ENCODE data around the gene SLCO2A1. TPM values are rescaled to one million over a fixed set of nuclear protein-coding genes. Genes with fewer than 3 reads are reported as not detected.

The SLCO2A1 gene
- total RNA-seq, 8 experiments from 2014 or later, result 0.16 to 9.0 (median 1.5) TPM

GRCh38 chr3:133932009-133932408 is 97.7 kb downstream of the SLCO2A1 start:
- WGBS, 10 experiments, result 83 to 100% (median 98%) methylated on average over 1 to 6 of the region's 6 CpGs; no CpG with 5 or more reads in 4 of the 10 experiments
- no peak for ATAC-seq (replicated peaks in 6 of 8)
- in situ Hi-C loops (cut with MboI; ENCODE audit: low pct_unique_long_range_greater_than_20kb in 2 of 9, low sequenced_read_pairs in 9 of 9, unreplicated experiment in 9 of 9), result loop anchor here in 3 of 9 experiments (25.0 kb wide), 2 partner anchors 255 to 280 kb away; no protein-coding TSS in a partner anchor

GRCh38 chr3:133931084-133931483 is 98.6 kb downstream of the SLCO2A1 start:
- H3K4me1 ChIP-seq (replicated peaks in 1 of 2), result peaks cover 0 to 3% of the 10 kb centered on the region in 2 donors
- in situ Hi-C loops (cut with MboI; ENCODE audit: low pct_unique_long_range_greater_than_20kb in 2 of 9, low sequenced_read_pairs in 9 of 9, unreplicated experiment in 9 of 9), result loop anchor here in 3 of 9 experiments (25.0 kb wide), 2 partner anchors 256 to 281 kb away; no protein-coding TSS in a partner anchor
- WGBS, 10 experiments, result 80 to 100% (median 100%) methylated on average over 1 to 8 of the region's 8 CpGs; no CpG with 5 or more reads in 4 of the 10 experiments
- H3K4me3 ChIP-seq, result no peak overlapping the region
- no peak for ATAC-seq (replicated peaks in 6 of 8)
- no peak overlapping the region for H3K27ac ChIP-seq

More at GRCh38 chr3:133932009-133932408, 97.7 kb downstream of the SLCO2A1 start:
- no peak overlapping the region for H3K27ac ChIP-seq
- no peak overlapping the region for H3K4me3 ChIP-seq
- H3K4me1 ChIP-seq (replicated peaks in 1 of 2), result peaks cover 0 to 3% of the 10 kb centered on the region in 2 donors

- Histone ChIP-seq H3K4me3 (no peak overlapping the region), H3K27ac (no peak overlapping the region), H3K4me1 (replicated peaks in 1 of 2) (peaks cover 0 to 3% of the 10 kb centered on the region in 2 donors)
- ATAC-seq (replicated peaks in 6 of 8), result peak in 4 of 8 experiments; percentile 14 to 59 (median 52)
- in situ Hi-C loops (cut with MboI; ENCODE audit: low pct_unique_long_range_greater_than_20kb in 2 of 9, low sequenced_read_pairs in 9 of 9, unreplicated experiment in 9 of 9), result loop anchor here in 3 of 9 experiments (25.0 kb wide), 2 partner anchors 257 to 282 kb away; no protein-coding TSS in a partner anchor
- WGBS, 10 experiments, result 43 to 100% (median 76%) methylated on average over 1 of the region's 1 CpG; no CpG with 5 or more reads in 2 of the 10 experiments
These were observed 99.3 kb downstream of the SLCO2A1 start for GRCh38 chr3:133930341-133930933.

DNA sequence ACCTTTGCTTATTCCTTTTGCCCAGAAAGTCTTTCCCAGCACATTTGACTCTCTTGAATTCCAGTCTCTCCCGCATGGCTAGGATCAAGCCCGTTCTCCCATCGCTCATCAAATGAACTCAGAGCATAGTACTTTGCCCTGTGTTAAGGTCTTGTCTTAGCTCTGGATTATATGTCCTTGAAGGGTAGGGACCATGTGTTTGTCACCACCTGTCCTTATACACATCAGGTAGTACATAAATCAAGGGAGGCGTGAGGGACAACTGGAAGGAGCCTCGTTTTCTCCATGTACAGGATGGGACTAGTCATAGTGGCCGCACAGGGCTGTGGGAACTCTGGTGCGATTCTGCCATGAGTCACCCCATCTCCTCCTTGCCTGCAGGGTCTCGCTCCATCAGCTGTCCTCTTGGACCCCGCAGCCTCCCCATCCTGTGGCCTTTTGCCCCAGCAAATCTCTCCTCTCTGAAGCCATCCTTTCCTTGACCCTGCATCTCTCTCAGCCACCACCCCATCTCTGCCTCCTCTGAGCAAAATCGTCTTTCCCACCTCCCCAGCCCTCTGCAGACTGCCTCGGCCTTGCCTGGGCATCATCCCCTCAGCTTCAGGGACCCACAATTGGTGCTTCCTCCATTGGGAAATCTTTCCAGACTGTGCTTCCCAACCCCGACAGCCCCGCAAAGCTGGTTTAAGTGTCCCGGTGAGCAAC is 100.7 kb downstream of the SLCO2A1 start:
- no peak overlapping the region for H3K27ac ChIP-seq
- H3K4me1 ChIP-seq (replicated peaks in 1 of 2), result peaks cover 0 to 3% of the 10 kb centered on the region in 2 donors
- 80 to 100% (median 88%) methylated on average over 1 to 13 of the region's 14 CpGs; no CpG with 5 or more reads in 1 of the 10 experiments for WGBS, 10 experiments
- in situ Hi-C loops (cut with MboI; ENCODE audit: low pct_unique_long_range_greater_than_20kb in 2 of 9, low sequenced_read_pairs in 9 of 9, unreplicated experiment in 9 of 9), result loop anchor here in 4 of 9 experiments (5.0 to 25.0 kb wide), 3 partner anchors 107 to 283 kb away; no protein-coding TSS in a partner anchor
- ATAC-seq (replicated peaks in 6 of 8), result no peak
- H3K4me3 ChIP-seq, result no peak overlapping the region

- H3K4me3 ChIP-seq, result no peak overlapping the region
- no peak overlapping the region for H3K27ac ChIP-seq
- WGBS, 10 experiments, result 74 to 100% (median 89%) methylated on average over 1 to 7 of the region's 20 CpGs; no CpG with 5 or more reads in 3 of the 10 experiments
- peaks cover 0 to 3% of the 10 kb centered on the region in 2 donors for H3K4me1 ChIP-seq (replicated peaks in 1 of 2)
- in situ Hi-C loops (cut with MboI; ENCODE audit: low pct_unique_long_range_greater_than_20kb in 2 of 9, low sequenced_read_pairs in 9 of 9, unreplicated experiment in 9 of 9), result loop anchor here in 4 of 9 experiments (5.0 to 25.0 kb wide), 3 partner anchors 106 to 284 kb away; no protein-coding TSS in a partner anchor
- no peak for ATAC-seq (replicated peaks in 6 of 8)
These were observed 101.4 kb downstream of the SLCO2A1 start for GRCh38 chr3:133928136-133928893.

DNA sequence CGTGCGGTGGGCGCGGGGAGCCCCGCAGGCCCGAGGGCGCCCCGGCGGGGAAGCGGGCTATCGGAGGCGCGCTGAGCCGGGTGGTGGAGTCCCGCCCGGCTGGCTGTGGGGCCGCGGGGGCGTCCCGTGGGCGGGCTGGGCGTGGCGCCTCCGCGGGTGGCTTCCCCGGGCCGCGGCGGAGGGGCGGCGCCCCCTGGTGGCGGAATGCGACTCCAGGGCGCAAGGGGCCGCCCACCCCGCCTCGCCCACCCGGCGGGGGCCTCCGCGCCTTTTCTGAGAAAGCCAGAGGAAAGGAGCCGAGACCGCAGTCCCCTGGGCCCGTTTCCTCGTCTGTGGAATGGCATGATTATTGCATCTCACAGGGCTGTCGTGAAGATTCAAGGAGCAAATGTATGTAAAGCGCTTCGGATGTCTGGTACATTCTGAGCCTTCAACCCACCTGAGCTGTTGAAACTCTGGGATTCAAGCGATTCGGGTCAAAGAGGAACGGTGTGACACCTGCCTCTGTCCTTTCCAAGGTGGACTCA is 102.1 kb downstream of the SLCO2A1 start:
- H3K4me1 ChIP-seq (replicated peaks in 1 of 2), result peaks cover 0 to 3% of the 10 kb centered on the region in 2 donors
- peak; percentile 79 to 96 (median 94) for ATAC-seq (replicated peaks in 6 of 8)
- WGBS, 10 experiments, result 0 to 23% (median 10%) methylated on average over 1 to 5 of the region's 51 CpGs; no CpG with 5 or more reads in 4 of the 10 experiments
- in situ Hi-C loops (cut with MboI; ENCODE audit: low pct_unique_long_range_greater_than_20kb in 2 of 9, low sequenced_read_pairs in 9 of 9, unreplicated experiment in 9 of 9), result loop anchor here in 4 of 9 experiments (5.0 to 25.0 kb wide), 3 partner anchors 105 to 285 kb away; no protein-coding TSS in a partner anchor
- H3K4me3 ChIP-seq, result peak overlapping the region; percentile 32 to 43 (median 39)
- H3K27ac ChIP-seq, result no peak overlapping the region

DNA sequence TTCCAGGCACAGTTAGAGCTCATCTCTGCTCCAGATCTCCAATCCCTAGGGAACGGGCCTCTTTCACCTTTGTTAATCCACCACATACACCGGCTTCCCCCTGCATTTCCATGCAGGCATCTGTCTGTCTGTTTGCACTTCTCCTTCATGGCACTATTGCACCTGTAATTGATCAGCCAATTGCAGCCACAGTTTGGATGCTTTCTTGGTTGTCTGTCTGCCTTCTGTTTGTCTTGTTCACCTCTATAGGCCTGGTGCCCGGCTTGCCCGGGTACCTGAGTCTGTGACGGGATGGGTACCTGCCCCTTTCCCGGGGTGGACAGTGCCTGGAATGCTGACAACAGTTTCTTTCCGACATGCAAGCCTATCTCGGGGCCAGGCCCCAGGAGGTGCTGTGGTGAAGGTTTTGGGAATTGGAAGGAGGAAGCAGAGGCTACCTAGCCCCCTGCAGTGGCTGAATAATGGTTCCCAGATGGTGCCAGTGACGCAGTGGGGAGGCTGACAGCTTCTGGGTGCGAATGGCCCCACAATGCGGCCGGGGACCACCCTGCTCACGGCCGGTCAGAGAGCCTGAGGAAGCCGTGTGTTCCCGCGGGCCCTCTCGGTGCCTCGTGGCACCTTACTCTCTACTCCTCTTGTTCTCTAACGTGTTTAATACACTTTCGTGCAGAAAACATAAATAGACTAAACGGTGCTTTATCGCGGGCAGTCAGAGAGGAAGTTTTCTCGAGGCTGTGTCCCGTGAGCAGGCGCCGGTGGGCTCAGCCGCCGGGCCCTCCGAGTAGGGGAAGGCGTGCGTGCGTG is 102.8 kb downstream of the SLCO2A1 start:
- peak; percentile 8 to 59 (median 43) for ATAC-seq (replicated peaks in 6 of 8)
- WGBS, 10 experiments, result 0 to 80% (median 23%) methylated on average over 1 to 16 of the region's 34 CpGs; no CpG with 5 or more reads in 3 of the 10 experiments
- H3K27ac ChIP-seq, result no peak overlapping the region

GRCh38 chr3:133925960-133926735 is 103.6 kb downstream of the SLCO2A1 start:
- Histone ChIP-seq H3K27ac (no peak overlapping the region), H3K4me3 (no peak overlapping the region), H3K4me1 (replicated peaks in 1 of 2) (peaks cover 0 to 3% of the 10 kb centered on the region in 2 donors)
- 80 to 100% (median 96%) methylated on average over 1 to 9 of the region's 10 CpGs; no CpG with 5 or more reads in 3 of the 10 experiments for WGBS, 10 experiments
- ATAC-seq (replicated peaks in 6 of 8), result no peak
- in situ Hi-C loops (cut with MboI; ENCODE audit: low pct_unique_long_range_greater_than_20kb in 2 of 9, low sequenced_read_pairs in 9 of 9, unreplicated experiment in 9 of 9), result loop anchor here in 4 of 9 experiments (5.0 to 25.0 kb wide), 3 partner anchors 104 to 286 kb away; no protein-coding TSS in a partner anchor

More for the DNA sequence above, 102.8 kb downstream of the SLCO2A1 start:
- in situ Hi-C loops (cut with MboI; ENCODE audit: low pct_unique_long_range_greater_than_20kb in 2 of 9, low sequenced_read_pairs in 9 of 9, unreplicated experiment in 9 of 9), result loop anchor here in 4 of 9 experiments (5.0 to 25.0 kb wide), 3 partner anchors 105 to 285 kb away; no protein-coding TSS in a partner anchor
- H3K4me3 ChIP-seq, result peak overlapping the region; percentile 32 to 43 (median 39)
- peaks cover 0 to 3% of the 10 kb centered on the region in 2 donors for H3K4me1 ChIP-seq (replicated peaks in 1 of 2)

- ATAC-seq (replicated peaks in 6 of 8), result no peak
- WGBS, 10 experiments, result 35 to 100% (median 61%) methylated on average over 1 to 4 of the region's 4 CpGs; no CpG with 5 or more reads in 1 of the 10 experiments
- in situ Hi-C loops (cut with MboI; ENCODE audit: low pct_unique_long_range_greater_than_20kb in 2 of 9, low sequenced_read_pairs in 9 of 9, unreplicated experiment in 9 of 9), result loop anchor here in 4 of 9 experiments (25.0 kb wide), 2 partner anchors 112 to 262 kb away; partner anchors contain the start of genes SRPRB (in 2 of the 4) and TOPBP1 (in 2 of the 4)
These were observed 105.7 kb downstream of the SLCO2A1 start for GRCh38 chr3:133924041-133924440.

DNA sequence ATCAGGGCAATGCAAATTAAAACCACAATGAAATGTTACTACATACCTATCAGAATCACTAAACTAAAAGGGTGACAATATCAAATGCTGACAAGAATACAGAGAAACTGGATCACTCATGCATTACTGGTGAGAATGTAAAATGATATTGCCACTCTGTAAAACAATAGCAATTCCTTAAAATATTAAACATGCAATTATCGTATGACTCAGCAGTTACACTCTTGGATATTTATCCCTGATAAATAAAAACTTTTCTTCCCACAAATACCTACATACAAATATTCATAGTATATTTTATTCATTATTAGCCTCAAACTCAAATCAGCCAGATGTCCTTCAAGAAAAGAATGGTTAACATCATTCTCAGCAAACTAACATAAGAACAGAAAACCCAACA is 108.1 kb downstream of the SLCO2A1 start:
- Histone ChIP-seq H3K4me1 (replicated peaks in 1 of 2) (no peaks in the 10 kb centered on the region), H3K27ac (no peak overlapping the region), H3K4me3 (no peak overlapping the region)
- 40 to 100% (median 100%) methylated on average over 1 of the region's 1 CpG; no CpG with 5 or more reads in 3 of the 10 experiments for WGBS, 10 experiments
- in situ Hi-C loops (cut with MboI; ENCODE audit: low pct_unique_long_range_greater_than_20kb in 2 of 9, low sequenced_read_pairs in 9 of 9, unreplicated experiment in 9 of 9), result loop anchor here in 4 of 9 experiments (25.0 kb wide), 2 partner anchors 109 to 259 kb away; partner anchors contain the start of genes SRPRB (in 2 of the 4) and TOPBP1 (in 2 of the 4)
- no peak for ATAC-seq (replicated peaks in 6 of 8)

More at GRCh38 chr3:133924041-133924440, 105.7 kb downstream of the SLCO2A1 start:
- no peak overlapping the region for H3K27ac ChIP-seq
- H3K4me3 ChIP-seq, result no peak overlapping the region
- H3K4me1 ChIP-seq (replicated peaks in 1 of 2), result peaks cover 0 to 3% of the 10 kb centered on the region in 2 donors
